ENCODE data around the gene KCNK18.

Gene KCNK18

GRCh38 chr10:117197189-117197588 is at the start of gene KCNK18:
TSS of gene KCNK18 (plus strand) at chr10:117197489. CDS start at chr10:117197489, 0 bp downstream.
- no peaks in the 10 kb centered on the region for H3K36me3 Mint-ChIP-seq
- H3K4me1 Mint-ChIP-seq, result no peaks in the 10 kb centered on the region
- no peak within 1 kb of the TSS for H3K4me3 Mint-ChIP-seq
- no peaks in the 10 kb centered on the region for H3K9me3 Mint-ChIP-seq
- H3K27ac Mint-ChIP-seq, result no peak within 1 kb of the TSS
- peaks cover 3% of the 10 kb centered on the region for H3K27me3 Mint-ChIP-seq

- Mint-ChIP-seq H3K4me3 (no peak overlapping the region), H3K27ac (no peak overlapping the region), H3K27me3 (peaks cover 32% of the 10 kb centered on the region), H3K9me3 (no peaks in the 10 kb centered on the region), H3K4me1 (no peaks in the 10 kb centered on the region), H3K36me3 (no peaks in the 10 kb centered on the region)
These were observed 49.0 kb upstream of the KCNK18 start for GRCh38 chr10:117148284-117148683.

GRCh38 chr10:117152668-117153067 is 44.6 kb upstream of the KCNK18 start:
- peaks cover 46% of the 10 kb centered on the region for H3K27me3 Mint-ChIP-seq
- no peak overlapping the region for H3K27ac Mint-ChIP-seq
- H3K9me3 Mint-ChIP-seq, result no peaks in the 10 kb centered on the region
- H3K4me3 Mint-ChIP-seq, result no peak overlapping the region
- no peaks in the 10 kb centered on the region for H3K36me3 Mint-ChIP-seq
- H3K4me1 Mint-ChIP-seq, result no peaks in the 10 kb centered on the region

GRCh38 chr10:117158297-117158696 is 39.0 kb upstream of the KCNK18 start:
- Mint-ChIP-seq H3K36me3 (no peaks in the 10 kb centered on the region), H3K27me3 (peaks cover 71% of the 10 kb centered on the region)

GRCh38 chr10:117159390-117159789 is 37.9 kb upstream of the KCNK18 start:
- H3K36me3 Mint-ChIP-seq, result no peaks in the 10 kb centered on the region
- peaks cover 69% of the 10 kb centered on the region for H3K27me3 Mint-ChIP-seq
- no peak overlapping the region for H3K27ac Mint-ChIP-seq
- no peaks in the 10 kb centered on the region for H3K9me3 Mint-ChIP-seq
- H3K4me3 Mint-ChIP-seq, result no peak overlapping the region
- peaks cover 16% of the 10 kb centered on the region for H3K4me1 Mint-ChIP-seq

More at GRCh38 chr10:117158297-117158696, 39.0 kb upstream of the KCNK18 start:
- Mint-ChIP-seq H3K9me3 (no peaks in the 10 kb centered on the region), H3K4me3 (no peak overlapping the region), H3K4me1 (peaks cover 12% of the 10 kb centered on the region), H3K27ac (no peak overlapping the region)

GRCh38 chr10:117160567-117160966 is 36.7 kb upstream of the KCNK18 start:
- H3K4me3 Mint-ChIP-seq, result no peak overlapping the region
- H3K9me3 Mint-ChIP-seq, result no peaks in the 10 kb centered on the region
- peaks cover 71% of the 10 kb centered on the region for H3K27me3 Mint-ChIP-seq
- H3K4me1 Mint-ChIP-seq, result peaks cover 24% of the 10 kb centered on the region
- no peak overlapping the region for H3K27ac Mint-ChIP-seq
- H3K36me3 Mint-ChIP-seq, result no peaks in the 10 kb centered on the region

GRCh38 chr10:117161386-117162033 is 35.8 kb upstream of the KCNK18 start:
- Mint-ChIP-seq H3K4me1 (peaks cover 28% of the 10 kb centered on the region), H3K27ac (no peak overlapping the region), H3K36me3 (no peaks in the 10 kb centered on the region), H3K9me3 (no peaks in the 10 kb centered on the region), H3K27me3 (peaks cover 71% of the 10 kb centered on the region), H3K4me3 (no peak overlapping the region)

GRCh38 chr10:117162093-117163060 is 34.9 kb upstream of the KCNK18 start:
- Mint-ChIP-seq H3K27ac (no peak overlapping the region), H3K9me3 (no peaks in the 10 kb centered on the region), H3K27me3 (peaks cover 73% of the 10 kb centered on the region), H3K4me1 (peaks cover 36% of the 10 kb centered on the region), H3K4me3 (no peak overlapping the region), H3K36me3 (no peaks in the 10 kb centered on the region)

GRCh38 chr10:117163061-117163953 is 34.0 kb upstream of the KCNK18 start:
- H3K36me3 Mint-ChIP-seq, result no peaks in the 10 kb centered on the region
- peaks cover 69% of the 10 kb centered on the region for H3K27me3 Mint-ChIP-seq
- peaks cover 42% of the 10 kb centered on the region for H3K4me1 Mint-ChIP-seq
- H3K27ac Mint-ChIP-seq, result no peak overlapping the region
- H3K4me3 Mint-ChIP-seq, result peak overlapping the region; percentile 47
- no peaks in the 10 kb centered on the region for H3K9me3 Mint-ChIP-seq

- no peaks in the 10 kb centered on the region for H3K36me3 Mint-ChIP-seq
- H3K27ac Mint-ChIP-seq, result no peak overlapping the region
- no peaks in the 10 kb centered on the region for H3K9me3 Mint-ChIP-seq
- no peak overlapping the region for H3K4me3 Mint-ChIP-seq
- peaks cover 46% of the 10 kb centered on the region for H3K4me1 Mint-ChIP-seq
- peaks cover 68% of the 10 kb centered on the region for H3K27me3 Mint-ChIP-seq
These were observed 33.2 kb upstream of the KCNK18 start for GRCh38 chr10:117163954-117164548.

GRCh38 chr10:117164592-117165537 is 32.4 kb upstream of the KCNK18 start:
- peaks cover 47% of the 10 kb centered on the region for H3K4me1 Mint-ChIP-seq
- H3K27me3 Mint-ChIP-seq, result peaks cover 68% of the 10 kb centered on the region
- H3K36me3 Mint-ChIP-seq, result no peaks in the 10 kb centered on the region
- H3K9me3 Mint-ChIP-seq, result no peaks in the 10 kb centered on the region
- H3K27ac Mint-ChIP-seq, result no peak overlapping the region
- H3K4me3 Mint-ChIP-seq, result no peak overlapping the region

GRCh38 chr10:117165538-117166417 is 31.5 kb upstream of the KCNK18 start:
- peaks cover 64% of the 10 kb centered on the region for H3K27me3 Mint-ChIP-seq
- H3K4me1 Mint-ChIP-seq, result peaks cover 47% of the 10 kb centered on the region
- no peaks in the 10 kb centered on the region for H3K9me3 Mint-ChIP-seq
- no peak overlapping the region for H3K4me3 Mint-ChIP-seq
- H3K36me3 Mint-ChIP-seq, result no peaks in the 10 kb centered on the region
- H3K27ac Mint-ChIP-seq, result peak overlapping the region; percentile 41

Data from activated naive CD4-positive, alpha-beta T cell treated with anti-CD3 and anti-CD28 coated beads, Interleukin-2, amount 50 U/mL, for 24 hours (primary cell).